GM21381 (cell line): ENCODE measurements around the gene MBTPS2.

Experiments
- ATAC-seq: cut with Tn5 transposase; IDR thresholded peaks from one replicate; pipeline ENCODE4 v1.9.1; 2021; ENCODE audit warnings: mild to moderate bottlenecking, moderate library complexity; ENCODE audit not compliant: unreplicated experiment

The MBTPS2 gene

DNA sequence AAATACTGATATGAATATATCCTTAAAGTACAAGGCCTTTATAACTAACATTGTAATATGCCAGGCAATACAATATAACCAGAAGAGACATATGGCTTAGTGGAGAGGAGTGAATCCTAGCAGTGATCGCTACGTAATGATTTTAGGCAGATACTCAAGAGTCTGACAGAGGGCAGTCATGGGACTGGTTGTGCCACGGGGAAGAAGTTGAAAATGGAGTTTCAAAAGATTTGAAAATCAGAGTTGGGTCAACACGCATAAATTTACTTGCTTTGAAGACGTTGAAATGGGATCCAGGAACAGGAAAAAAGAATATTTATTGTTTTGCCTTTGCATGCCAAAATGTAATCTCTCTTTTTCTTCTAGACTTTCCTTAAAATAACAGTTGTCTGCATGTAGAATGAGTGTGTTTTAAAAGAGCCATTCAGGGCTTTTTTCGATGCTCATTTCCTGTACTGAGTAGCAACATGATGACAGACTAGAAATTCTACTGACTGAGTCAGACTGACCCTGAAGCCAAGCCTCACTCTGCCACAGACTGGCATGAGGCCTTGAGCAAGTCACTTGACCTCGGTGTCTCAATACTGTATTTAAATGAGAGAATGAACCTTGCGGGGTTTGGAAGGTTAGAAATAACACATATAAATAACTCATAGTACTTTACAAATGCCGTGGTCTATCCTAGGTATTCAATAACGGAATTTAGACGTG is 93.0 kb downstream of the MBTPS2 start:
- no peak for ATAC-seq

DNA sequence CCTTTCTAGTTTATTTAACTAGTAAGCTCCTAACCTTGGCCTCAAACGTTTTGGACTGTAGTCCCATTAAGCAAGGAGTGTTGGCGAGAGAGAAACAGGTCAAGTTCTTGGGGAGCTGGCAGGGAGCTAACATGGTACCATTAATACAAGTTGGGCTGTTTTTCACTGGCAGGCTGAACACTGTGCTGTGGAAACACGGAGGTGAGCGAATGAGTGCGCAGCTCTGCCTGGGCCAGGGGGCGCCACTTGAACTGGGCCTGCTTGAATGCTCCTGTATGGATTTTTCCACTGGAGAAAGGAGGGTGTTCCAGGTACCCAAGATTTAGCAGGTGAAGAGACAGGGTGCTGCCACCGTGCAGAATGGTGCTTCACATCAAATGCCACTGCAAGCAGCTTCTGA is 93.7 kb downstream of the MBTPS2 start:
- no peak for ATAC-seq

DNA sequence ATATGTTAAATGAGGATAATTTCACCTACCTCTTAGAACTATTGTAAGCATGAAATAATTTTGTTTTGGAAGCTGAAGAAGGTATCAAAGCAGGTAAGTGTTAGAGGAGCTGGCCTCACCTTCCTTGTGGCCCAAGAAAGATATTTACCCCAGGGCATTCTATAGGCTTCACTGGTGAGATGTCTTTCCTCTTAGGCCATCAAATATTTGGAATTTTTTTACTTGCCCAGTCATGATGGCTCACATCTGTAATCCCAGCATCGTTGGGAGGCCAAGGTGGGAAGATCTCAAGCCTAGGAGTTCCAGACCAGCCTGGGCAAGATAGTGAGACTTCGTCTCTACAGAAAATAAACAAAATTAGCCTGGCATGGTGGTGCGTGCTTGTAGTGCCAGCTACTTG is 95.0 kb downstream of the MBTPS2 start:
- ATAC-seq = no peak
